HG02870 (cell line): ENCODE measurements around the gene RAN.

Experiments used
- ATAC-seq: cut with Tn5 transposase; IDR thresholded peaks from one replicate; pipeline ENCODE4 v1.9.1; 2021; ENCODE audit warnings: mild to moderate bottlenecking, moderate library complexity; ENCODE audit not compliant: unreplicated experiment

RAN gene

DNA sequence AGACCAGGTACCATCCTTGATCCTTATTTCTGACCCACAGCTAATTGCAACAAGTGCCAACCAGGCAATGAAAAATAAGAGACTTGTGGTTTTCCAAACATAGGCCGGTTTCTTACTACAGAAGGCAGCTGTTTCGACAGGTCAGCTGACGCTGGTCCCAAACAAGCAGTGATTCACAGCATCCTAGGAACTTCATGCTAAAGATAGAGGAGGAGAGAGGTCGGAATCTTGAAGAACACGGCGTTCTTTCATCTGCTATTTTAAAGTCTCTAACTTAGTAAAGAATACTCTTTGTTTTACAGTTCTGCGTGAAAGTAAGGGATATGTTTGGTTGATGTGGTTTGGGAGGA, 53.8 kb downstream of the RAN start:
- no peak for ATAC-seq
